Measurements from ENCODE around the gene WDR81. TPM values are rescaled to one million over a fixed set of nuclear protein-coding genes. Genes with fewer than 3 reads are reported as not detected.

WDR81 gene
- total RNA-seq, 2 donors from 2014 or later = 13.4 to 17.9 TPM

DNA sequence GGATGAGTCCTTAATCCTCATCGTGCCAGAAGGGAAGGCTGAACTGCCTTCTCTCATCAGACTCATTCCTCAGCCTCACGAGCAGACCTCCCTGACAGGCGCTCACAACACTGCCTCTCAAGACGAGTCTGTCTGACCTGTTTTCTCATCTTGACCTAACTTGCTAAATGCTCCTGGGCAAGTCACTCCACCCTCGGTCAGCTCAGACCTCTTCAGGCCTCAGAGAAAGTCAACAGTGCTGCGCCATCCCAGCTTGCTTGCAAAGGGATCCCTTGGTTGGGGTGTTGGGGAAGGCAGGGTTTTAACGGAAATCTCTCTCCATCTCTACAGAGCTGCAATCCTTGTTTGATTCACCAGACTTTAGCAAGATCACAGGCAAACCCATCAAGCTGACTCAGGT is 52.4 kb downstream of the WDR81 start:
- no peaks in the 10 kb centered on the region for H3K27me3 Mint-ChIP-seq (ENCODE audit: insufficient read depth)
- Histone ChIP-seq H3K9ac (ENCODE audit: extremely low read depth, low read length, poor library complexity, severe bottlenecking) (no peak overlapping the region), H3K27me3 (ENCODE audit: control insufficient read depth, insufficient read depth, low read length, poor library complexity, severe bottlenecking) (no peaks in the 10 kb centered on the region), H3K27ac (ENCODE audit: low read depth, low read length) (no peak overlapping the region), H3K36me3 (ENCODE audit: control insufficient read depth, insufficient read depth, low read length) (peaks cover 53% of the 10 kb centered on the region), H3K4me3 (ENCODE audit: low read length) (no peak overlapping the region), H3K9me3 (ENCODE audit: control insufficient read depth, low read length) (no peaks in the 10 kb centered on the region), H3K4me1 (ENCODE audit: control insufficient read depth, insufficient read depth, low read length) (no peaks in the 10 kb centered on the region)
- H3K9me3 Mint-ChIP-seq = no peaks in the 10 kb centered on the region
- H3K4me3 Mint-ChIP-seq = no peak overlapping the region
- peaks cover 58% of the 10 kb centered on the region for H3K36me3 Mint-ChIP-seq (ENCODE audit: low read depth)
- no peak for DNase-seq
- H3K27ac Mint-ChIP-seq = peak overlapping the region; percentile 13
- WGBS, 2 experiments (ENCODE audit: insufficient coverage in 1 of 2, insufficient read length in 1 of 2) = 95 to 98% methylated on average over 7 of the region's 7 CpGs
- TF ChIP-seq, protein P1, sequence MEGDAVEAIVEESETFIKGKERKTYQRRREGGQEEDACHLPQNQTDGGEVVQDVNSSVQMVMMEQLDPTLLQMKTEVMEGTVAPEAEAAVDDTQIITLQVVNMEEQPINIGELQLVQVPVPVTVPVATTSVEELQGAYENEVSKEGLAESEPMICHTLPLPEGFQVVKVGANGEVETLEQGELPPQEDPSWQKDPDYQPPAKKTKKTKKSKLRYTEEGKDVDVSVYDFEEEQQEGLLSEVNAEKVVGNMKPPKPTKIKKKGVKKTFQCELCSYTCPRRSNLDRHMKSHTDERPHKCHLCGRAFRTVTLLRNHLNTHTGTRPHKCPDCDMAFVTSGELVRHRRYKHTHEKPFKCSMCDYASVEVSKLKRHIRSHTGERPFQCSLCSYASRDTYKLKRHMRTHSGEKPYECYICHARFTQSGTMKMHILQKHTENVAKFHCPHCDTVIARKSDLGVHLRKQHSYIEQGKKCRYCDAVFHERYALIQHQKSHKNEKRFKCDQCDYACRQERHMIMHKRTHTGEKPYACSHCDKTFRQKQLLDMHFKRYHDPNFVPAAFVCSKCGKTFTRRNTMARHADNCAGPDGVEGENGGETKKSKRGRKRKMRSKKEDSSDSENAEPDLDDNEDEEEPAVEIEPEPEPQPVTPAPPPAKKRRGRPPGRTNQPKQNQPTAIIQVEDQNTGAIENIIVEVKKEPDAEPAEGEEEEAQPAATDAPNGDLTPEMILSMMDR (conservative IDR thresholded peaks at IDR 0.05) = no peak
- H3K4me1 Mint-ChIP-seq = peaks cover 2% of the 10 kb centered on the region

DNA sequence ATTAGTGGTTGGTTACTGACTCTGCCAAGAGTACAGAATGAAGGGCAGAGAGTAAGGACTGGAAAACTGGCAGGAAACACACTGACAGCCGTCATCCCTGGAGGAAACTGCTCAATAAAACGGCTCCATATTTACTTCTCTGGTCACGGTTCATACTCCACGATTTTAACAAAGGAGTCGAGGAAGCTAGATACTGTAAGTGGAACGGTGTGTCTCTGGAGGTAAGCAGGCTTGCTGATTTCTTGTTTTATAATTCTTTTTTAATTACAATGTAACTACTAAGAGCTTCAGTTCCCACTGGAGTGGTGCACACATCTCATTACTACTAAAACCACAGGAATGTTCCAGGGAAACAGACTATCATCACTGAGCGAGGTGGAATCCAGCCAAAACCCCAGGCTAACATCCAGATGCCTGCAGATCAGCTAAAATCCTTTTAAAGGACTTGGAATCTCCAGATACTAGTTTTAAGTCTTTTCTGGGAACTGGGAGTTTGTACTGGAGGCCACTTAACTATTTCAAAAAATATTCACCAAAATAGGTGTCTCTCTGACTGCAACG is 55.1 kb downstream of the WDR81 start:
- H3K27ac ChIP-seq (ENCODE audit: low read depth, low read length) = no peak overlapping the region
- H3K27ac Mint-ChIP-seq = peak overlapping the region; percentile 55

DNA sequence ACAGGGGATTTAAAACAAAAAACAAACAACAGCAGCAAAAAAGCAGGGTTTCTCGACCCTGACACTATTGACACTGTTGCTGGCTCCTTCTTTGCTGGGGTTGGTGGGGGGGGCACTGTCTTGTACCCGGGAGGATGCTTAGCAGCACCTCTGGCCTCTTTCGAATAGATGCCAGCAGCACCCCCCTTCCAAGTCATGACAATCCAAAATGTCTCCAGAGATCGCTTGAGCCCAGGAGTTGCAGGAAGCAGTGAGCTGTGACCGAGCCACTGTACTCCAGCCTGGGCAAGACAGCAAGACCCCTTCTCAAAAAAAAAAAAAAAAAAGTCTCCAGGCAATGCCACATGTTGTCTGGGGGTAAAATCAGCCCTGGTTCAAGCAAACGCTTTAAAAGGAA is 57.7 kb downstream of the WDR81 start:
- Mint-ChIP-seq H3K27ac (no peak overlapping the region), H3K4me1 (peaks cover 2% of the 10 kb centered on the region), H3K27me3 (ENCODE audit: insufficient read depth) (no peaks in the 10 kb centered on the region), H3K4me3 (no peak overlapping the region), H3K36me3 (ENCODE audit: low read depth) (peaks cover 78% of the 10 kb centered on the region), H3K9me3 (no peaks in the 10 kb centered on the region)
- TF ChIP-seq, protein P1 (conservative IDR thresholded peaks at IDR 0.05) = no peak
- DNase-seq = no peak
- Histone ChIP-seq H3K27ac (ENCODE audit: low read depth, low read length) (no peak overlapping the region), H3K4me1 (ENCODE audit: control insufficient read depth, insufficient read depth, low read length) (no peaks in the 10 kb centered on the region), H3K4me3 (ENCODE audit: low read length) (no peak overlapping the region), H3K27me3 (ENCODE audit: control insufficient read depth, insufficient read depth, low read length, poor library complexity, severe bottlenecking) (no peaks in the 10 kb centered on the region), H3K36me3 (ENCODE audit: control insufficient read depth, insufficient read depth, low read length) (peaks cover 76% of the 10 kb centered on the region), H3K9me3 (ENCODE audit: control insufficient read depth, low read length) (no peaks in the 10 kb centered on the region), H3K9ac (ENCODE audit: extremely low read depth, low read length, poor library complexity, severe bottlenecking) (no peak overlapping the region)
- WGBS, 2 experiments (ENCODE audit: insufficient coverage in 1 of 2, insufficient read length in 1 of 2) = 92 to 100% methylated on average over 1 to 6 of the region's 6 CpGs

More for the DNA sequence above, 55.1 kb downstream of the WDR81 start:
- no peaks in the 10 kb centered on the region for H3K4me1 ChIP-seq (ENCODE audit: control insufficient read depth, insufficient read depth, low read length)
- peaks cover 2% of the 10 kb centered on the region for H3K4me1 Mint-ChIP-seq
- H3K27me3 ChIP-seq (ENCODE audit: control insufficient read depth, insufficient read depth, low read length, poor library complexity, severe bottlenecking) = no peaks in the 10 kb centered on the region
- no peak overlapping the region for H3K9ac ChIP-seq (ENCODE audit: extremely low read depth, low read length, poor library complexity, severe bottlenecking)
- no peak overlapping the region for H3K4me3 ChIP-seq (ENCODE audit: low read length)
- TF ChIP-seq, protein P1 (conservative IDR thresholded peaks at IDR 0.05) = no peak
- no peaks in the 10 kb centered on the region for H3K9me3 Mint-ChIP-seq
- H3K9me3 ChIP-seq (ENCODE audit: control insufficient read depth, low read length) = no peaks in the 10 kb centered on the region
- no peak for DNase-seq
- peaks cover 78% of the 10 kb centered on the region for H3K36me3 ChIP-seq (ENCODE audit: control insufficient read depth, insufficient read depth, low read length)
- no peaks in the 10 kb centered on the region for H3K27me3 Mint-ChIP-seq (ENCODE audit: insufficient read depth)
- peaks cover 79% of the 10 kb centered on the region for H3K36me3 Mint-ChIP-seq (ENCODE audit: low read depth)
- H3K4me3 Mint-ChIP-seq = no peak overlapping the region
- 89 to 100% methylated on average over 6 to 8 of the region's 8 CpGs for WGBS, 2 experiments (ENCODE audit: insufficient coverage in 1 of 2, insufficient read length in 1 of 2)
